ENCODE data around the gene CASZ1.

The CASZ1 gene

GRCh38 chr1:10680487-10680886, 116.0 kb downstream of the CASZ1 start:
- TF ChIP-seq CREB1 (IDR thresholded peaks at IDR 0.05; ENCODE audit: low read depth) (no peak), USF1 (IDR thresholded peaks at IDR 0.05) (no peak), ZBTB7A (IDR thresholded peaks at IDR 0.05; ENCODE audit: low read depth) (no peak), TCF12 (IDR thresholded peaks at IDR 0.05; ENCODE audit: low read depth) (no peak), FOXM1 (IDR thresholded peaks at IDR 0.05; ENCODE audit: borderline replicate concordance, low read depth) (no peak), NFIC (IDR thresholded peaks at IDR 0.05) (no peak), EGR1 (IDR thresholded peaks at IDR 0.05) (no peak), CEBPB (IDR thresholded peaks at IDR 0.05) (no peak), RAD21 (IDR thresholded peaks at IDR 0.05; ENCODE audit: low read depth) (no peak), EP300 (IDR thresholded peaks at IDR 0.05; ENCODE audit: borderline replicate concordance) (no peak), TEAD4 (IDR thresholded peaks at IDR 0.05) (no peak), TAF1 (IDR thresholded peaks at IDR 0.05; ENCODE audit: low read depth) (no peak), REST (IDR thresholded peaks at IDR 0.05; ENCODE audit: low read depth) (no peak), MAX (IDR thresholded peaks at IDR 0.05) (no peak), YY1 (IDR thresholded peaks at IDR 0.05; ENCODE audit: low read depth) (no peak)

- TF ChIP-seq YY1 (IDR thresholded peaks at IDR 0.05; ENCODE audit: low read depth) (peak; percentile 67), RAD21 (IDR thresholded peaks at IDR 0.05; ENCODE audit: low read depth) (peak; percentile 23), REST (IDR thresholded peaks at IDR 0.05; ENCODE audit: low read depth) (no peak), ZBTB7A (IDR thresholded peaks at IDR 0.05; ENCODE audit: low read depth) (no peak), EP300 (IDR thresholded peaks at IDR 0.05; ENCODE audit: borderline replicate concordance) (no peak), TEAD4 (IDR thresholded peaks at IDR 0.05) (no peak), NFIC (IDR thresholded peaks at IDR 0.05) (peak; percentile 48; the same call in 1 of the 2 replicates), USF1 (IDR thresholded peaks at IDR 0.05) (no peak), FOXM1 (IDR thresholded peaks at IDR 0.05; ENCODE audit: borderline replicate concordance, low read depth) (no peak), CREB1 (IDR thresholded peaks at IDR 0.05; ENCODE audit: low read depth) (no peak), TCF12 (IDR thresholded peaks at IDR 0.05; ENCODE audit: low read depth) (no peak), CEBPB (IDR thresholded peaks at IDR 0.05) (no peak), MAX (IDR thresholded peaks at IDR 0.05) (no peak), EGR1 (IDR thresholded peaks at IDR 0.05) (no peak), TAF1 (IDR thresholded peaks at IDR 0.05; ENCODE audit: low read depth) (no peak)
Observed at GRCh38 chr1:10679496-10680220, 116.8 kb downstream of the CASZ1 start.

GRCh38 chr1:10678852-10679251, 117.6 kb downstream of the CASZ1 start:
- TF ChIP-seq USF1 (IDR thresholded peaks at IDR 0.05) (no peak), MAX (IDR thresholded peaks at IDR 0.05) (no peak), FOXM1 (IDR thresholded peaks at IDR 0.05; ENCODE audit: borderline replicate concordance, low read depth) (no peak), YY1 (IDR thresholded peaks at IDR 0.05; ENCODE audit: low read depth) (no peak), CEBPB (IDR thresholded peaks at IDR 0.05) (no peak)

GRCh38 chr1:10678402-10678801, 118.0 kb downstream of the CASZ1 start:
- TF ChIP-seq TEAD4 (IDR thresholded peaks at IDR 0.05), result no peak
- no peak for TF ChIP-seq NFIC (IDR thresholded peaks at IDR 0.05)
- no peak for TF ChIP-seq REST (IDR thresholded peaks at IDR 0.05; ENCODE audit: low read depth)
- TF ChIP-seq CEBPB (IDR thresholded peaks at IDR 0.05), result no peak
- no peak for TF ChIP-seq RAD21 (IDR thresholded peaks at IDR 0.05; ENCODE audit: low read depth)
- no peak for TF ChIP-seq EP300 (IDR thresholded peaks at IDR 0.05; ENCODE audit: borderline replicate concordance)
- TF ChIP-seq TAF1 (IDR thresholded peaks at IDR 0.05; ENCODE audit: low read depth), result no peak
- TF ChIP-seq ZBTB7A (IDR thresholded peaks at IDR 0.05; ENCODE audit: low read depth), result no peak
- TF ChIP-seq EGR1 (IDR thresholded peaks at IDR 0.05), result no peak
- TF ChIP-seq CREB1 (IDR thresholded peaks at IDR 0.05; ENCODE audit: low read depth), result no peak
- TF ChIP-seq MAX (IDR thresholded peaks at IDR 0.05), result no peak

All from Ishikawa (cell line).